A549 (cell line): ENCODE measurements around the gene GMDS. TPM values are rescaled to one million over a fixed set of nuclear protein-coding genes. Genes with fewer than 3 reads are reported as not detected.

Experiments used
- ATAC-seq, 2 experiments: fragments of 200-7000 bp in 1 of 2; fragments of >200 bp in 1 of 2; cut with Nextera tagmentation in 1 of 2; cut with Tn5 transposase in 1 of 2; 3 replicates each; pipeline versions ENCODE4 v1.8.0 to v1.9.1; 2018 to 2020; ENCODE audit warnings: mild to moderate bottlenecking in 1 of 2, moderate library complexity in 1 of 2
- CTCF ChIA-PET: fragments of 300-600 bp; sonication (Branson Sonifier 250); formaldehyde crosslinking; extraction: SDS; loops from one replicate; lab custom pipeline; 2021; ENCODE audit warnings: antibody characterized with exemption, inconsistent platforms; lab: Yijun Ruan, JAX
- POLR2A ChIA-PET: fragments of 350-600 bp; formaldehyde crosslinking; extraction: SDS; loops from one replicate; lab custom pipeline; 2021; ENCODE audit warnings: antibody characterized with exemption, inconsistent platforms; lab: Yijun Ruan, JAX
- DNase-seq, 2 experiments: peaks; one replicate each; pipeline versions ENCODE4 v3.0.0 to v3.0.0-alpha.2; 2011 to 2016; ENCODE audit warnings: low read depth in 1 of 2, low spot score in 1 of 2
- FAIRE-seq: peaks from 2 replicates; lab custom pipeline; 2011; peaks lifted over from hg19 to GRCh38; lab: Jason Lieb, UNC
- H3K27ac ChIP-seq, 2 experiments: fragments of >200 bp; sonication (Bioruptor Twin); formaldehyde crosslinking; 3 replicates each; pipeline ENCODE4 v1.5.1; 2016 to 2017
- H3K4me1 ChIP-seq: fragments of >200 bp; sonication (Bioruptor Twin); formaldehyde crosslinking; 3 replicates; pipeline ENCODE4 v1.6.1; 2016
- H3K4me2 ChIP-seq: fragments of >200 bp; sonication (Bioruptor Twin); formaldehyde crosslinking; 3 replicates; pipeline ENCODE4 v1.6.1; 2016
- H3K4me3 ChIP-seq: fragments of >200 bp; sonication (Bioruptor Twin); formaldehyde crosslinking; 3 replicates; pipeline ENCODE4 v1.5.1; 2016
- H3K9me3 ChIP-seq: fragments of >200 bp; sonication (Bioruptor Twin); formaldehyde crosslinking; 3 replicates; pipeline ENCODE4 v1.6.1; 2016
- BCL3 ChIP-seq: fragments of >200 bp; sonication (Bioruptor Twin); formaldehyde crosslinking; IDR thresholded peaks from 3 replicates; pipeline ENCODE4 v1.6.1; 2016
- CBX2 ChIP-seq: fragments of 200-600 bp; sonication (generic); IDR thresholded peaks from 2 replicates; pipeline ENCODE4 v1.6.1; 2016; ENCODE audit warnings: low read depth, mild to moderate bottlenecking, borderline replicate concordance
- CHD2 ChIP-seq: fragments of 150-350 bp; IDR thresholded peaks from 2 replicates; pipeline ENCODE4 v1.6.1; 2014; ENCODE audit warnings: low read length; ENCODE audit not compliant: partially characterized antibody
- CTCF ChIP-seq: fragments of >200 bp; sonication (Bioruptor Twin); formaldehyde crosslinking; IDR thresholded peaks from 3 replicates; pipeline ENCODE4 v1.5.1; 2016
- EHF ChIP-seq: fragments of 250-450 bp; sonication (Bioruptor Pico); IDR thresholded peaks from 2 replicates; pipeline ENCODE4 v1.5.0; 2020; ENCODE audit warnings: mild to moderate bottlenecking
- ELK1 ChIP-seq: fragments of 150-350 bp; IDR thresholded peaks from 2 replicates; pipeline ENCODE4 v1.6.1; 2014; ENCODE audit warnings: low read depth, mild to moderate bottlenecking, low read length
- EP300 ChIP-seq, 2 experiments: fragments of >200 bp; sonication (Bioruptor Twin); formaldehyde crosslinking; IDR thresholded peaks; 2 replicates in 1 of 2; 3 replicates in 1 of 2; pipeline ENCODE4 v1.6.1; 2016 to 2017
- FOXS1 ChIP-seq: fragments of 250-450 bp; sonication (Bioruptor Pico); IDR thresholded peaks from 2 replicates; pipeline ENCODE4 v1.5.0; 2020; ENCODE audit warnings: mild to moderate bottlenecking, moderate library complexity
- GATA3 ChIP-seq: IDR thresholded peaks from 2 replicates; pipeline ENCODE4 v1.6.1; 2012; ENCODE audit warnings: borderline replicate concordance
- HOXA7 ChIP-seq: fragments of 250-450 bp; sonication (Bioruptor Pico); IDR thresholded peaks from 2 replicates; pipeline ENCODE4 v1.5.0; 2020; ENCODE audit warnings: mild to moderate bottlenecking, moderate library complexity
- HOXB13 ChIP-seq: fragments of 250-450 bp; sonication (Bioruptor Pico); IDR thresholded peaks from 2 replicates; pipeline ENCODE4 v1.5.0; 2020; ENCODE audit warnings: low read depth, mild to moderate bottlenecking, moderate library complexity
- HOXB5 ChIP-seq: fragments of 250-450 bp; sonication (Bioruptor Pico); IDR thresholded peaks from 2 replicates; pipeline ENCODE4 v1.5.0; 2020; ENCODE audit warnings: mild to moderate bottlenecking, moderate library complexity
- KDM1A ChIP-seq: fragments of 200-600 bp; sonication (generic); IDR thresholded peaks from 2 replicates; pipeline ENCODE4 v1.6.1; 2016; ENCODE audit warnings: low read depth, mild to moderate bottlenecking
- MAX ChIP-seq: IDR thresholded peaks from 2 replicates; pipeline ENCODE4 v1.6.1; 2012
- MYC ChIP-seq: IDR thresholded peaks from 2 replicates; pipeline ENCODE4 v1.6.1; 2012; ENCODE audit warnings: mild to moderate bottlenecking, inconsistent platforms, low read length, improper control_type of control experiment, borderline replicate concordance
- PBX3 ChIP-seq: IDR thresholded peaks from 2 replicates; pipeline ENCODE4 v1.6.1; 2012
- PHF8 ChIP-seq: fragments of 200-600 bp; sonication (generic); IDR thresholded peaks from 2 replicates; pipeline ENCODE4 v1.6.1; 2016; ENCODE audit warnings: low read depth, mild to moderate bottlenecking, antibody characterized with exemption, moderate library complexity, borderline replicate concordance
- RAD21 ChIP-seq, 2 experiments: fragments of >200 bp in 1 of 2; sonication (Bioruptor Twin) in 1 of 2; formaldehyde crosslinking in 1 of 2; IDR thresholded peaks in 1 of 2; conservative IDR thresholded peaks in 1 of 2; 2 replicates in 1 of 2; 3 replicates in 1 of 2; pipeline ENCODE4 v1.6.1; 2012 to 2018; ENCODE audit warnings: inconsistent platforms in 1 of 2
- RARB ChIP-seq: fragments of 250-450 bp; sonication (Bioruptor Pico); IDR thresholded peaks from 2 replicates; pipeline ENCODE4 v1.8.0; 2021; ENCODE audit warnings: mild to moderate bottlenecking, moderate library complexity
- TP53 ChIP-seq: fragments of 250-450 bp; sonication (Bioruptor Pico); IDR thresholded peaks from 2 replicates; pipeline ENCODE4 v1.5.0; 2021; ENCODE audit warnings: mild to moderate bottlenecking, moderate library complexity
- USF2 ChIP-seq: fragments of 450-650 bp; IDR thresholded peaks from 2 replicates; pipeline ENCODE4 v1.6.1; 2014; ENCODE audit warnings: antibody characterized with exemption
- ZFP36 ChIP-seq: fragments of 450-650 bp; IDR thresholded peaks from 2 replicates; pipeline ENCODE4 v1.6.1; 2014; ENCODE audit warnings: borderline replicate concordance; ENCODE audit not compliant: partially characterized antibody
- ZNF302 ChIP-seq: fragments of 250-450 bp; sonication (Bioruptor Pico); IDR thresholded peaks from 2 replicates; pipeline ENCODE4 v1.9.0; 2021; ENCODE audit warnings: inconsistent platforms, mild to moderate bottlenecking, moderate library complexity
- WGBS: methylation state at CpG from one replicate; pipeline ENCODE4 v1.1.6; 2017; ENCODE audit errors: missing lambda C conversion rate; 5-methylcytosine and 5-hydroxymethylcytosine counted together
- polyA plus RNA-seq, 4 experiments: library from polyadenylated mRNA; depleted of rRNA in 3 of 4; stranded (reverse); fragments of >200 nt; fragmentation: RNase III in 1 of 4; extraction: RNeasy Plus Mini Kit Qiagen cat#74134 plus additional on column Dnase treatment in 1 of 4; gene quantifications; 2 replicates in 3 of 4; 3 replicates in 1 of 4; pipeline ENCODE4 v1.2.3, GENCODE V29; 2011 to 2017

The GMDS gene
- polyA plus RNA-seq, 2 of the 4 experiments (the other 2 are of a cell fraction) = 9.9 to 12.4 TPM

- DNase-seq (no peak), ATAC-seq (no peak), FAIRE-seq (no peak)
- ChIA-PET POLR2A (no interaction called here), CTCF (no interaction called here)
- no peak for TF ChIP-seq MAX
- TF ChIP-seq USF2 = no peak
- TF ChIP-seq ELK1 = no peak
- TF ChIP-seq BCL3 = no peak
- TF ChIP-seq EP300 (IDR thresholded peaks at IDR 0.05) = no peak
- H3K4me3 ChIP-seq = no peak overlapping the region; the same call in 2 of the 3 replicates
- peak overlapping the region in 1 of 2 experiments; percentile 85; a peak in 5 of 6 replicates for H3K27ac ChIP-seq
- peak overlapping the region; percentile 91 for H3K4me2 ChIP-seq
- H3K4me1 ChIP-seq = no peaks in the 10 kb centered on the region
- H3K9me3 ChIP-seq = no peaks in the 10 kb centered on the region
- 84% methylated on average over 15 of the region's 15 CpGs for WGBS
These were observed 641.7 kb downstream of the GMDS start for GRCh38 chr6:1603708-1604107.

- H3K27ac ChIP-seq = no peak overlapping the region
- CTCF ChIA-PET = interaction anchor here (0.8 to 2.8 kb wide), 4 partner anchors 10 to 1093 kb away, joined by 3 to 12 read pairs (median 8); no protein-coding TSS in a partner anchor
- no peak for FAIRE-seq
- no peak for TF ChIP-seq HOXB5 (CRISPR knock-in tag)
- TF ChIP-seq BCL3 = no peak
- TF ChIP-seq HOXB13 (CRISPR knock-in tag) = no peak
- TF ChIP-seq PBX3 = no peak
- no peak for TF ChIP-seq CHD2
- TF ChIP-seq KDM1A = no peak
- TF ChIP-seq MAX = no peak
- no peak for TF ChIP-seq PHF8
- TF ChIP-seq RAD21 (conservative IDR thresholded peaks at IDR 0.05 in 1 of 2, IDR thresholded peaks at IDR 0.05 in 1 of 2) = no peak
- TF ChIP-seq HOXA7 (CRISPR knock-in tag) = no peak
- TF ChIP-seq ZFP36 = no peak
- TF ChIP-seq RARB = no peak
- no peak for TF ChIP-seq TP53 (CRISPR knock-in tag)
- TF ChIP-seq FOXS1 (CRISPR knock-in tag) = no peak
- TF ChIP-seq GATA3 = no peak
- no peak for TF ChIP-seq MYC
- TF ChIP-seq CBX2 = no peak
- TF ChIP-seq ZNF302 (CRISPR knock-in tag) = no peak
- no peak for TF ChIP-seq EHF (CRISPR knock-in tag)
- TF ChIP-seq CTCF = no peak
- peaks cover 10% of the 10 kb centered on the region for H3K4me1 ChIP-seq
- ATAC-seq = no peak
- no peak overlapping the region for H3K4me3 ChIP-seq
- H3K4me2 ChIP-seq = no peak overlapping the region
- H3K9me3 ChIP-seq = no peaks in the 10 kb centered on the region
- POLR2A ChIA-PET = no interaction called here
- WGBS = 85% methylated on average over 6 of the region's 10 CpGs
- no peak for DNase-seq
These were observed 643.2 kb downstream of the GMDS start for GRCh38 chr6:1602049-1602713.
